Lower leg skin (tissue), 4 donors: ENCODE data around the gene NCL. TPM values are rescaled to one million over a fixed set of nuclear protein-coding genes. Genes with fewer than 3 reads are reported as not detected.

Experiments
- DNase-seq, 2 donors: peaks; one replicate each; pipeline ENCODE4 v3.0.0-alpha.2; 2019; ENCODE audit warnings: low spot score in 2 of 2
- H3K4me3 ChIP-seq: fragments of 200-600 bp; sonication (generic); 2 replicates; pipeline ENCODE4 v1.5.1; 2017; ENCODE audit warnings: mild to moderate bottlenecking, low read depth; ENCODE audit not compliant: poor library complexity, severe bottlenecking
- POLR2A ChIP-seq, 2 donors: fragments of 450-650 bp; IDR thresholded peaks; one replicate each; pipeline ENCODE4 v1.6.1; 2016 to 2017; ENCODE audit warnings: antibody characterized with exemption in 2 of 2, mild to moderate bottlenecking in 1 of 2, moderate library complexity in 1 of 2
- WGBS, 2 donors: methylation state at CpG; one replicate each; pipeline ENCODE4 v1.1.5; 2018; 5-methylcytosine and 5-hydroxymethylcytosine counted together
- intact Hi-C: fragments of 100-400 bp; cut with DNase I; formaldehyde crosslinking; loops from one replicate; pipeline ENCODE4 v1.15.0; 2023; ENCODE audit warnings: low total_unique reads
- total RNA-seq, 4 donors: library from RNA; depleted of rRNA; stranded (reverse); fragments of >200 nt; gene quantifications; one replicate each; pipeline ENCODE4 v1.1.0, GENCODE V29; 2016
- TF ChIP-seq, protein P1 (sequence below), 3 donors: fragments of 450-650 bp; IDR thresholded peaks; one replicate each; pipeline ENCODE4 v1.5.1; 2016; ENCODE audit warnings: antibody characterized with exemption in 3 of 3, mild to moderate bottlenecking in 3 of 3, moderate library complexity in 2 of 3

Gene NCL
- total RNA-seq, 4 donors from 2014 or later: 82.4 to 145 (median 115) TPM

DNA sequence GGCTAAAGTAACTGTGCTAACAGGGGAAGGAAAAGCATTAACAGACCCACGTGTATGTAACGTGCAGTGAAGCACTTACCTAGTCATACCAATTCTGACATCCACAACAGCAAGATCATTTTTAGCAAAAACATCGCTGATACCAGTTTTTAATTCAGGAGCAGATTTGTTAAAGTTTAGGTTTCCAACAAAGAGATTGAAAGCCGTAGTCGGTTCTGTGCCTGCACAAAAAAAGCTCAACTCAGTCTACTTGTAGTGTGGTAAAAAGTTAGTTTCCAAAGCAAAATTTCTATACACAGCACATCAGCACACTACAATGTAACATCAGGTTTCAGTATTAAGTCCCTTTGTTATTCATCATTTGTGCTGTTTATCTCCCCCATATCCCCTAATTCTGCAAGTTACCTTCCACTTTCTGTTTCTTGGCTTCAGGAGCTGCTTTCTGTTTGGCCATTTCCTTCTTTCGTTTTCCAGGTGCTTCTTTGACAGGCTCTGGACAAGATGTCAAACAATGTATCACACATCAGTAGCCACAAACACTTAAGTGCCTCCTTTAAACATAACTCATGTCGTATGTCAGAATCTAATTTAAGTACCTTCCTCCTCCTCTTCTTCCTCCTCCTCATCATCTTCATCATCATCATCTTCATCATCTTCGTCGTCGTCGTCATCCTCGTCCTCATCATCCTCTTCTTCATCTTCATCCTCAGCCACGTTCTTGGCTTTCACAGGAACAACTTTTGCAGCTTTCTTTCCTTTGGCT, 4.0 kb downstream of the NCL start:
- H3K4me3 ChIP-seq: no peak overlapping the region
- TF ChIP-seq POLR2A (IDR thresholded peaks at IDR 0.05): no peak
- TF ChIP-seq, protein P1, sequence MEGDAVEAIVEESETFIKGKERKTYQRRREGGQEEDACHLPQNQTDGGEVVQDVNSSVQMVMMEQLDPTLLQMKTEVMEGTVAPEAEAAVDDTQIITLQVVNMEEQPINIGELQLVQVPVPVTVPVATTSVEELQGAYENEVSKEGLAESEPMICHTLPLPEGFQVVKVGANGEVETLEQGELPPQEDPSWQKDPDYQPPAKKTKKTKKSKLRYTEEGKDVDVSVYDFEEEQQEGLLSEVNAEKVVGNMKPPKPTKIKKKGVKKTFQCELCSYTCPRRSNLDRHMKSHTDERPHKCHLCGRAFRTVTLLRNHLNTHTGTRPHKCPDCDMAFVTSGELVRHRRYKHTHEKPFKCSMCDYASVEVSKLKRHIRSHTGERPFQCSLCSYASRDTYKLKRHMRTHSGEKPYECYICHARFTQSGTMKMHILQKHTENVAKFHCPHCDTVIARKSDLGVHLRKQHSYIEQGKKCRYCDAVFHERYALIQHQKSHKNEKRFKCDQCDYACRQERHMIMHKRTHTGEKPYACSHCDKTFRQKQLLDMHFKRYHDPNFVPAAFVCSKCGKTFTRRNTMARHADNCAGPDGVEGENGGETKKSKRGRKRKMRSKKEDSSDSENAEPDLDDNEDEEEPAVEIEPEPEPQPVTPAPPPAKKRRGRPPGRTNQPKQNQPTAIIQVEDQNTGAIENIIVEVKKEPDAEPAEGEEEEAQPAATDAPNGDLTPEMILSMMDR (IDR thresholded peaks at IDR 0.05): no peak
- 83 to 86% methylated on average over 13 of the region's 13 CpGs for WGBS, 2 donors
- DNase-seq: no peak
- intact Hi-C loops: no loop called here

DNA sequence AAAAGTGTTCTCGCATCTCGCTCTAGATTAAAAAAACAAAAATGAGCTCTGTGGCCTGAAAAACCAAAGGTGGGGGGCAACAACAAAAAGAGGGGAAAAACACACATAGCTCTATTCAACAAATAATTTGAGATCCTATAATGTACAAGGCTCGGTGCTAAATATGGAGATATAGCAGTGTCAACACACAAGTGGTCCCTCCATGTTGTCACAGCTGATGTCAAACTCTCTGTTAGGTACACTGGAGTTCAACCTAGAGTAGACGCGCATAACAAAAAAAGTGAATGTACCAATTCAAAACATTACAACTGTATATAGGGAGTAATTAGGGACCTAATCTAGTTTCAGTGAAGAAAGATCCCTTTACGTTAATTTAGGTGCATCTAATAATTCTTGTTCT, 5.9 kb downstream of the NCL start:
- no peak for DNase-seq
- H3K4me3 ChIP-seq: no peak overlapping the region
- TF ChIP-seq POLR2A (IDR thresholded peaks at IDR 0.05): no peak
- TF ChIP-seq, protein P1 (IDR thresholded peaks at IDR 0.05): no peak
- 95 to 96% methylated on average over 6 of the region's 6 CpGs for WGBS, 2 donors
- intact Hi-C loops: no loop called here

DNA sequence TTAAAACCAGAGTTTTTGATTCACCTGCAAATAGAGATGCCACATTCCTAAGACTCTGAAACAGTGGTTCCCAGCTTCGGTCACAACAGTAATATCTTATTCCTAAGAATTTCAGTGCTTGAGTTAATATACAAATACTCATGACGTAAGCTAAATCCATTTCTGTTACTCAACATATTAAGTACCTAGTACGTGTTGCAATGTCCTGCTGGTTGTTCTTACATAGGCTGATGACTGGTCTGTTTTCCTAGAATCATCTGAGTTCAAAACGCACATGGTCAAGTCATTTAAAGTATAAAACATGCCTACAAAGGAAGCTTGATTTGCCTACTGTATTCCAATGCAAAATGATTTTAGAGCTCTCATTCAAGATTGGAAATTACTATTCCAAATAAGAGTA, 7.2 kb downstream of the NCL start:
- TF ChIP-seq, protein P1 (IDR thresholded peaks at IDR 0.05): no peak
- no peak for DNase-seq
- 73 to 88% methylated on average over 4 of the region's 4 CpGs for WGBS, 2 donors
- H3K4me3 ChIP-seq: no peak overlapping the region
- intact Hi-C loops: no loop called here

DNA sequence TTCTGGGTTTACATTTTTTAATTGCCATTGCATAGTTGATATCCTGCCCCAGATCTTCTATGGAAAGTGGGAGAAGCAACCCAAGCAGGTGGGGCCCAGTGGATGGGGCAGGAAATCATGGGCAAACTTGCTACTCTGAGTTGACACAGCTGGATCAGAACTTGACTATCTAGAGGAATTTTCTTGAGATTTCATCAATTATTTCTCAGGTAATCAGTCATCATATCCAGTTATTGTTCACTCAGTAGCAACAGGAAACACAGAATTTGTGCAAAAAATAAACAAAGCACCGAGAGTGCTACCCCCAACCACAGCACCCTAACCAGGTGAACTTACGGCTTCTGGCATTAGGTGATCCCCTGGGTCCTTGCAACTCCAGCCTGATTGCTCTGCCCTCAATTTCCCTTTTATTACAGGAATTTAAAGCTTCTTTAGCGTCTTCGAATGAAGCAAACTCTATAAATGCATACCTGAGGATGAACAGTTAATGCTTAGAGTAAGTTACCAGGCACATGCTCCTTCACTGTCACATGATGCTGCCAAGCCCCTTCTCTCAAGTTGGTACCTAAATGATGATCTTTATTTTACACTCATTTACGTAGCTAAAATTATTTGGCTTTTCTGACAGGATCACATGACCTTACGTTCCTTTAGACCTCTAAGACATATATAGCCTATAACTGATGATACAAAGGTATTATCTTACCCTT, 7.8 kb downstream of the NCL start:
- intact Hi-C loops: no loop called here
- no peak for TF ChIP-seq POLR2A (IDR thresholded peaks at IDR 0.05)
- TF ChIP-seq, protein P1 (IDR thresholded peaks at IDR 0.05): no peak
- H3K4me3 ChIP-seq: no peak overlapping the region
- DNase-seq: no peak
- 81 to 83% methylated on average over 6 of the region's 6 CpGs for WGBS, 2 donors

DNA sequence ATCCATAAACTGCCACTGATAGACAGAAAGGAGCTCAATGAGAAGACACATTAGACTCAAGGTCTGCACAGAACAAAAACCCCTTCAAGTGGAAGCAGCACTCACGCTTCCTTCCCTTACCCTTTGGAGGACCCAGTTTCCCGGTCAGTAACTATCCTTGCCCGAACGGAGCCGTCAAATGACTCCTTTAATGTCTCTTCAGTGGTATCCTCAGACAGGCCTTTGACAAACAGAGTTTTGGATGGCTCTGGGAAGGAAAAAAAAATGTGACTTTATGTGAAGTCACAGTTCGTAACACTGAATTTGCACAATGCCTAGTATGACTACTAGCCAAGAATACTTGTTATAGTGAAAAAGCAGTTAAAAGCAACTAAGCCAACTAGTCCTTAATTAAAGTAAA, 8.4 kb downstream of the NCL start:
- no peak for DNase-seq

More for the DNA sequence above, 8.4 kb downstream of the NCL start:
- H3K4me3 ChIP-seq: no peak overlapping the region
- WGBS, 2 donors: 87 to 91% methylated on average over 6 of the region's 6 CpGs
- TF ChIP-seq, protein P1 (IDR thresholded peaks at IDR 0.05): no peak
- TF ChIP-seq POLR2A (IDR thresholded peaks at IDR 0.05): no peak
- intact Hi-C loops: no loop called here
